Sigmoid colon (tissue), 7 donors: Measurements from ENCODE around the gene RPAP2. TPM values are rescaled to one million over a fixed set of nuclear protein-coding genes. Genes with fewer than 3 reads are reported as not detected.
A peak's percentile ranks its signal among the peaks of the same experiment; 100 is the strongest.

ENCODE experiments used
- DNase-seq: peaks from one replicate; pipeline ENCODE4 v3.0.0-alpha.2; 2019
- H3K27ac ChIP-seq, 4 donors: fragments of 200-600 bp; sonication (generic); one replicate each; pipeline ENCODE4 v1.5.1; 2016 to 2019; ENCODE audit warnings: mild to moderate bottlenecking in 1 of 4
- H3K27me3 ChIP-seq, 3 donors: fragments of 200-600 bp; sonication (generic); one replicate each; pipeline ENCODE4 v1.5.1; 2019; ENCODE audit warnings: mild to moderate bottlenecking in 1 of 3
- H3K36me3 ChIP-seq, 4 donors: fragments of 200-600 bp; sonication (generic); one replicate each; pipeline ENCODE4 v1.5.1; 2016 to 2019
- H3K4me1 ChIP-seq, 4 donors: fragments of 200-600 bp; sonication (generic); one replicate each; pipeline ENCODE4 v1.5.1; 2017 to 2019
- H3K4me3 ChIP-seq, 4 donors: fragments of 200-600 bp; sonication (generic); one replicate each; pipeline ENCODE4 v1.5.1; 2017 to 2019; ENCODE audit warnings: mild to moderate bottlenecking in 2 of 4, moderate library complexity in 1 of 4
- H3K9me3 ChIP-seq, 4 donors: fragments of 200-600 bp in 3 of 4; sonication (generic) in 3 of 4; one replicate each; pipeline versions ENCODE4 v1.5.1 to v1.6.1; 2013 to 2019
- EP300 ChIP-seq, 4 donors: sonication (generic); formaldehyde crosslinking; IDR thresholded peaks; one replicate each; pipeline ENCODE4 v1.6.1; 2017; ENCODE audit warnings: antibody characterized with exemption in 4 of 4
- POLR2A ChIP-seq, 2 donors: fragments of 450-650 bp; IDR thresholded peaks; one replicate each; pipeline ENCODE4 v1.6.1; 2016; ENCODE audit warnings: antibody characterized with exemption in 2 of 2, mild to moderate bottlenecking in 2 of 2, moderate library complexity in 2 of 2
- POLR2AphosphoS5 ChIP-seq, 4 donors: sonication (generic); formaldehyde crosslinking; IDR thresholded peaks; one replicate each; pipeline ENCODE4 v1.6.1; 2017; ENCODE audit warnings: antibody characterized with exemption in 4 of 4
- WGBS, 2 donors: extraction: QIAGEN DNeasy Blood & Tissue Kit; methylation state at CpG; one replicate each; pipeline ENCODE4 v1.1.7; 2013; 5-methylcytosine and 5-hydroxymethylcytosine counted together
- intact Hi-C: fragments of 100-400 bp; cut with DNase I; formaldehyde crosslinking; loops from one replicate; pipeline ENCODE4 v1.15.1; 2023
- polyA plus RNA-seq, 3 donors: library from polyadenylated mRNA; stranded (reverse); fragments of 200-250 nt; gene quantifications; one replicate each; pipeline ENCODE4 v1.2.3, GENCODE V29; 2013
- total RNA-seq, 4 donors: library from RNA; depleted of rRNA; stranded (reverse); fragments of >200 nt; gene quantifications; one replicate each; pipeline ENCODE4 v1.1.0, GENCODE V29; 2016
- TF ChIP-seq, protein P1 (sequence below), 4 experiments: fragments of 450-650 bp in 3 of 4; fragments of 200-600 bp in 1 of 4; IDR thresholded peaks; one replicate each; pipeline ENCODE4 v1.5.1; 2016 to 2019; ENCODE audit warnings: antibody characterized with exemption in 4 of 4, mild to moderate bottlenecking in 3 of 4, moderate library complexity in 2 of 4
- donor health status: healthy with polysubstance abuse.
- donor health status: Bipolar disorder and iron deficiency.
- donor health status: healthy.

Gene RPAP2
- total and polyA plus RNA-seq, 7 donors: 3.5 to 21.2 (median 11.1) TPM

DNA sequence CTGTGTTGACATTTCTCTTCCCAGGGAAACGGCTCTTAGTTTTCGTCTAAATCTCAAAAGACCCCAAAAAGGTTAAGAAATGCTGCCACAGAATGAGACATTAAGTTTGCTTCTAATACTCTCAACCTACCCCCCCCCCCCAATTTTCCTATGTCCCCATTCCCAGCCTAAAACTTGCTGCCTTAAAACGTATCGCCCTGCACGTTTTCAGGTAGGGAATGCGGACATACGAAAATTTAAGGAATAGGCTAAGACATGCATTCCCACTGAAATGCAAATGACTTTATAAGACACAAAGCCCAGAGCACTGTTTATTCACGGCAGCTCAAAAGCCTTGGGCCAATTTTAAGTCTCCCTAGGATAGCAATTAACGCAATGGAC is 142.4 kb downstream of the RPAP2 start:
- intact Hi-C loops: no loop called here
- Histone ChIP-seq H3K36me3 (no peaks in the 10 kb centered on the region), H3K4me3 (no peak overlapping the region), H3K4me1 (no peaks in the 10 kb centered on the region), H3K27me3 (no peaks in the 10 kb centered on the region), H3K27ac (no peak overlapping the region), H3K9me3 (no peaks in the 10 kb centered on the region)
- no peak for DNase-seq
- 96 to 97% methylated on average over 9 of the region's 9 CpGs for WGBS, 2 donors
- no peak for TF ChIP-seq EP300 (IDR thresholded peaks at IDR 0.05)
- TF ChIP-seq POLR2A (IDR thresholded peaks at IDR 0.05): no peak
- TF ChIP-seq, protein P1, sequence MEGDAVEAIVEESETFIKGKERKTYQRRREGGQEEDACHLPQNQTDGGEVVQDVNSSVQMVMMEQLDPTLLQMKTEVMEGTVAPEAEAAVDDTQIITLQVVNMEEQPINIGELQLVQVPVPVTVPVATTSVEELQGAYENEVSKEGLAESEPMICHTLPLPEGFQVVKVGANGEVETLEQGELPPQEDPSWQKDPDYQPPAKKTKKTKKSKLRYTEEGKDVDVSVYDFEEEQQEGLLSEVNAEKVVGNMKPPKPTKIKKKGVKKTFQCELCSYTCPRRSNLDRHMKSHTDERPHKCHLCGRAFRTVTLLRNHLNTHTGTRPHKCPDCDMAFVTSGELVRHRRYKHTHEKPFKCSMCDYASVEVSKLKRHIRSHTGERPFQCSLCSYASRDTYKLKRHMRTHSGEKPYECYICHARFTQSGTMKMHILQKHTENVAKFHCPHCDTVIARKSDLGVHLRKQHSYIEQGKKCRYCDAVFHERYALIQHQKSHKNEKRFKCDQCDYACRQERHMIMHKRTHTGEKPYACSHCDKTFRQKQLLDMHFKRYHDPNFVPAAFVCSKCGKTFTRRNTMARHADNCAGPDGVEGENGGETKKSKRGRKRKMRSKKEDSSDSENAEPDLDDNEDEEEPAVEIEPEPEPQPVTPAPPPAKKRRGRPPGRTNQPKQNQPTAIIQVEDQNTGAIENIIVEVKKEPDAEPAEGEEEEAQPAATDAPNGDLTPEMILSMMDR (IDR thresholded peaks at IDR 0.05): no peak
- no peak for TF ChIP-seq POLR2AphosphoS5 (IDR thresholded peaks at IDR 0.05)

DNA sequence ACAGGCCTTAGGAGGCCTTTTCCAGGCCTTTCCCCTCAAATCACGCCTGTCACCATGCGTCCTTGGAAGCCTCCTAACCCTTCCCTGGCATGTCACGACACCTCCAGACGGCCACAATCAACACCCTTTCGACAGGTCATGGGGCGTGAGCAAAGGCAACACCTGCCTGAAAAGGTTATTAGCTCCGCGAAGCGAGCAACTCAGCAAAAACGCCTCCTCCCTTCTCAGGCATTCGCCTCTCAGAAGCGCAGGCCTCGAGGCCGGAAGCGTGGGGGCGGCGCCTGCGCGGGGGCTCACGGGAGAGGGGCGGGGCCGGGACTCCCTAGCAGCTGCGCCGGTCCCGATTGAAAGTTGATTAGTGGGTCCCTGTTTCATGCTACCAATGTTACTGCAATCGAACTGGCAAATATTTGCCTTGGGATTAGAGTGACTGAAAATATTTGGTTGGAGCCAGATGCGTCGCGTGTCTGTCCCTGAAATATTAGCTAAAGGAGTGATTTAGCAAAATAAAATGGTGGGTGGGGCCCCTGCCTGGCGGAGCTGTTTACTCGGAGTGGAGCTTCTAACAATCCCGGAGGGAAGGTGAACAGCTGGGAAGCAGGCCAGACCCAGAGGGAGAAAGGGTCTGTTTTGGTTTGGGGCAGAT is 143.0 kb downstream of the RPAP2 start:
- H3K27me3 ChIP-seq: no peaks in the 10 kb centered on the region
- no peak for DNase-seq
- H3K36me3 ChIP-seq: no peaks in the 10 kb centered on the region
- no peak for TF ChIP-seq POLR2AphosphoS5 (IDR thresholded peaks at IDR 0.05)
- no peak for TF ChIP-seq EP300 (IDR thresholded peaks at IDR 0.05)
- TF ChIP-seq, protein P1 (IDR thresholded peaks at IDR 0.05): no peak
- no peak for TF ChIP-seq POLR2A (IDR thresholded peaks at IDR 0.05)
- peak overlapping the region in 1 of 4 donors; percentile 8 for H3K4me3 ChIP-seq
- WGBS, 2 donors: 30 to 69% methylated on average over 32 of the region's 32 CpGs
- no peaks in the 10 kb centered on the region for H3K9me3 ChIP-seq
- H3K4me1 ChIP-seq: no peaks in the 10 kb centered on the region
- H3K27ac ChIP-seq: peak overlapping the region in 1 of 4 donors; percentile 41
- intact Hi-C loops: no loop called here

DNA sequence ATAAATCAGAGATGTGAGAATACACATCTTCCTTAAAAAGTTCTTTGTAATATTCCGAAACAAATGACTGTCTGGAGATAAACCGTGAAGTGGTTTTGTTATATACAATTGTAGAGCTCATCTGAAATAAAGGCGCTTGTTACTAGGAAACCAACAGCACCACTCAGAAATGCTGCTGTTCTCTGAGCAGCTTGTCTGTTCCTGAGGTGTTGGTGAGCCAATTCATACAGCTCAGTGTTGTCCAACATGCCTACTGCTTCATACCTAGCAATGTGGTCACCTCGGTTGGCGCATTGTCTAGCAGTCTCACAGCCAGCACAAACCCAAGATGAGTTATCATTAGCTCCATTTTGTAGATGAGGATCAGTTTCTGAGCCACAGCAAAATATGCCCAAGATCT is 143.5 kb downstream of the RPAP2 start:
- H3K27me3 ChIP-seq: no peaks in the 10 kb centered on the region
- no peaks in the 10 kb centered on the region for H3K36me3 ChIP-seq
- H3K4me3 ChIP-seq: no peak overlapping the region
- no peak for TF ChIP-seq POLR2A (IDR thresholded peaks at IDR 0.05)
- TF ChIP-seq POLR2AphosphoS5 (IDR thresholded peaks at IDR 0.05): no peak
- no peak for TF ChIP-seq EP300 (IDR thresholded peaks at IDR 0.05)
- TF ChIP-seq, protein P1 (IDR thresholded peaks at IDR 0.05): no peak
- H3K4me1 ChIP-seq: no peaks in the 10 kb centered on the region
- 60 to 77% methylated on average over 5 of the region's 5 CpGs for WGBS, 2 donors
- intact Hi-C loops: no loop called here
- DNase-seq: no peak
- no peaks in the 10 kb centered on the region for H3K9me3 ChIP-seq
- H3K27ac ChIP-seq: peak overlapping the region in 1 of 4 donors; percentile 41

DNA sequence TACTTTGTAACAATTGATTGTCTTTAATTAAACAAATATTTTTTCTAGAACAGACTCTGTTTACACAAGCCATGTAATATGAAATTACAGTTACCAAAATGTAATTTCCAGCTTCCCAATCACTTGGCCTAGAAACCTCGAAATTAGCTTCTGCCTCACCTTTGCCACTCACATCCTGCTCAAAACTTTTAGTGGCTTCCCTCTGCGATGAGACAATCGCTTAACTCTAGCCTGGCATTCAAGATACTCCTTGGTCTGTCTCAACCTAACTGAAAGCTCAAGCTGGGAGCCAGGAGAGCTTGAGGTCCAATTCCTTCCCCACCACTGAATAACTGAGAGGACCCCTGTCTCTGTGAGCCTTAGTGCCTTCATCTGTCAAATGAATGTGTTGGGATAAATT is 145.0 kb downstream of the RPAP2 start:
- 77 to 79% methylated on average over 3 of the region's 3 CpGs for WGBS, 2 donors
- Histone ChIP-seq H3K27me3 (no peaks in the 10 kb centered on the region), H3K9me3 (no peaks in the 10 kb centered on the region), H3K4me3 (no peak overlapping the region), H3K27ac (no peak overlapping the region), H3K36me3 (no peaks in the 10 kb centered on the region), H3K4me1 (no peaks in the 10 kb centered on the region)
- TF ChIP-seq EP300 (IDR thresholded peaks at IDR 0.05): no peak
- no peak for TF ChIP-seq POLR2A (IDR thresholded peaks at IDR 0.05)
- TF ChIP-seq, protein P1 (IDR thresholded peaks at IDR 0.05): no peak
- TF ChIP-seq POLR2AphosphoS5 (IDR thresholded peaks at IDR 0.05): no peak
- no peak for DNase-seq
- intact Hi-C loops: no loop called here

DNA sequence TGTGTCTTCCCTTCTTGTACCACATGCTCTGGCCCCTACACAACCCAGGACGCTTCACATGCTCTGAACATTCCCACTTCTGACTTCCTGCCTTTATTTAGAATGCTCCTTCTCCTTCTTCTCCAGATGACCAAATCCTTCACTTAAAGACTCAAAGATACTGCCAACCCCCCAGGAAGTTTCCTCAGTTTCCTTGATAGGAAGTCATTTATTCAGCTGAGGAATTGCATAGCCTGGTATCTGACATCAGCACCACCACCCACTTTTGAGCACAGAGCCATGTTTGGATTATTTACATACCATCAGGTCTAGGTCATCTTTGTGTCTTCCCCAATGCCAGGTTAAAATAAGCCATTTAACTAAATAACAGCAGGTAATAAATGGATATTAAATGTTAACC is 145.5 kb downstream of the RPAP2 start:
- H3K9me3 ChIP-seq: no peaks in the 10 kb centered on the region
- no peak for DNase-seq
- no peaks in the 10 kb centered on the region for H3K27me3 ChIP-seq
- no peak overlapping the region for H3K27ac ChIP-seq
- H3K36me3 ChIP-seq: no peaks in the 10 kb centered on the region
- 81 to 86% methylated on average over 1 of the region's 1 CpG for WGBS, 2 donors
- TF ChIP-seq POLR2A (IDR thresholded peaks at IDR 0.05) (no peak), EP300 (IDR thresholded peaks at IDR 0.05) (no peak), POLR2AphosphoS5 (IDR thresholded peaks at IDR 0.05) (no peak)
- TF ChIP-seq, protein P1 (IDR thresholded peaks at IDR 0.05): no peak
- no peak overlapping the region for H3K4me3 ChIP-seq
- H3K4me1 ChIP-seq: no peaks in the 10 kb centered on the region
- intact Hi-C loops: no loop called here
